BE2C (cell line): ENCODE data around the gene CFAP43.

Experiments used
- DNase-seq: peaks from one replicate; pipeline ENCODE4 v3.0.0-alpha.2; 2020
- H3K27me3 ChIP-seq: fragments of 250-450 bp; sonication (Bioruptor Pico); 2 replicates; pipeline ENCODE4 v1.5.1; 2020; ENCODE audit warnings: mild to moderate bottlenecking
- H3K36me3 ChIP-seq: fragments of 250-450 bp; sonication (Bioruptor Pico); 2 replicates; pipeline ENCODE4 v1.5.1; 2020; ENCODE audit warnings: mild to moderate bottlenecking
- H3K4me1 ChIP-seq: fragments of 250-450 bp; sonication (Bioruptor Pico); 2 replicates; pipeline ENCODE4 v1.5.1; 2020
- H3K4me3 ChIP-seq: 2 replicates; pipeline ENCODE4 v1.5.1; 2011; ENCODE audit warnings: low read depth, low read length
- H3K9me3 ChIP-seq: fragments of 250-450 bp; sonication (Bioruptor Pico); 2 replicates; pipeline ENCODE4 v1.5.1; 2020
- CTCF ChIP-seq: IDR thresholded peaks from 2 replicates; pipeline ENCODE4 v1.5.1; 2012; ENCODE audit warnings: mild to moderate bottlenecking, low read depth, low read length

Gene CFAP43

GRCh38 chr10:104235801-104236200 is 3.6 kb upstream of the CFAP43 start:
- no peak for DNase-seq
- H3K9me3 ChIP-seq = no peaks in the 10 kb centered on the region
- no peak for TF ChIP-seq CTCF

GRCh38 chr10:104234934-104235333 is 2.8 kb upstream of the CFAP43 start:
- Histone ChIP-seq H3K9me3 (no peaks in the 10 kb centered on the region), H3K27me3 (peaks cover 23% of the 10 kb centered on the region), H3K4me3 (no peak overlapping the region), H3K4me1 (no peaks in the 10 kb centered on the region), H3K36me3 (no peaks in the 10 kb centered on the region)
- TF ChIP-seq CTCF = no peak
- no peak for DNase-seq

More at GRCh38 chr10:104235801-104236200, 3.6 kb upstream of the CFAP43 start:
- Histone ChIP-seq H3K36me3 (no peaks in the 10 kb centered on the region), H3K4me1 (no peaks in the 10 kb centered on the region), H3K4me3 (no peak overlapping the region), H3K27me3 (peaks cover 31% of the 10 kb centered on the region)

- DNase-seq = no peak
- TF ChIP-seq CTCF = no peak
- Histone ChIP-seq H3K4me3 (no peak overlapping the region), H3K36me3 (no peaks in the 10 kb centered on the region), H3K4me1 (no peaks in the 10 kb centered on the region), H3K9me3 (no peaks in the 10 kb centered on the region), H3K27me3 (peaks cover 12% of the 10 kb centered on the region)
Measured at GRCh38 chr10:104233817-104234216, 1.7 kb upstream of the CFAP43 start.

- Histone ChIP-seq H3K4me1 (no peaks in the 10 kb centered on the region), H3K9me3 (no peaks in the 10 kb centered on the region), H3K36me3 (no peaks in the 10 kb centered on the region), H3K4me3 (peak overlapping the region; percentile 66), H3K27me3 (peaks cover 4% of the 10 kb centered on the region)
- DNase-seq = no peak
- TF ChIP-seq CTCF = no peak
Measured at GRCh38 chr10:104232613-104233102, 494 bp upstream of the CFAP43 start.

GRCh38 chr10:104230490-104230889 is 1.7 kb downstream of the CFAP43 start:
- DNase-seq = no peak

More at GRCh38 chr10:104230490-104230889, 1.7 kb downstream of the CFAP43 start:
- Histone ChIP-seq H3K4me1 (no peaks in the 10 kb centered on the region), H3K9me3 (no peaks in the 10 kb centered on the region), H3K36me3 (no peaks in the 10 kb centered on the region), H3K27me3 (peaks cover 19% of the 10 kb centered on the region), H3K4me3 (no peak overlapping the region)
- no peak for TF ChIP-seq CTCF
